Activated CD4-positive, alpha-beta T cell treated with anti-CD3 and anti-CD28 coated beads, Interleukin-2, Interleukin-6, amounts not matched to agents 100 ng/mL and 50 ng/mL, durations not matched to agents 16 hours and 8 hours (primary cell): Measurements from ENCODE around the gene CYP3A5.
"Not testable (repeated sequence)": the region's sequence is repeated elsewhere in the genome, so short reads cannot be mapped to it uniquely, and the experiment has no call there.

Source experiments
- DNase-seq: peaks from one replicate; pipeline ENCODE4 v3.0.0-alpha.2; 2020

The CYP3A5 gene

GRCh38 chr7:99679400-99680191 lies at the start of gene CYP3A5:
Gene CYP3A5 (minus strand): TSS chr7:99679996. CDS start chr7:99679896, 100 bp downstream.
- no peak for DNase-seq

DNA sequence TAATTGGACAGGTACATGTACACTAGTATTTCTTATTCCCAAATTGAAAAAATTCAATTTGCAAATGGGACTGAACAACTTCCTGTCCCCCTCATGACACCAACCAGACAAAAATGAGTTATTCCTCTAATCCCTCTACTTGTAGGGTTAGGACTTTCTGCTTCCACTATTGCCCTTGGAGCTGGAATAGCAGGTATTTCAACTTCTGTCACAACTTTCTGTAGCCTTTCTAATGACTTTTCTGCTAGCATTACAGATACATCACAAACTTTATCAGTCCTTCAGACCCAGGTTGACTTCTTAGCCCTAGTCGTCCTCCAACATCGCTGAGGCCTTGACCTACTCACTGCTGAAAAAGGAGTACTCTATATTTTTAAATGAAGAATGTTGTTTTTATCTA lies 48.8 kb upstream of the CYP3A5 start:
- DNase-seq: no peak

DNA sequence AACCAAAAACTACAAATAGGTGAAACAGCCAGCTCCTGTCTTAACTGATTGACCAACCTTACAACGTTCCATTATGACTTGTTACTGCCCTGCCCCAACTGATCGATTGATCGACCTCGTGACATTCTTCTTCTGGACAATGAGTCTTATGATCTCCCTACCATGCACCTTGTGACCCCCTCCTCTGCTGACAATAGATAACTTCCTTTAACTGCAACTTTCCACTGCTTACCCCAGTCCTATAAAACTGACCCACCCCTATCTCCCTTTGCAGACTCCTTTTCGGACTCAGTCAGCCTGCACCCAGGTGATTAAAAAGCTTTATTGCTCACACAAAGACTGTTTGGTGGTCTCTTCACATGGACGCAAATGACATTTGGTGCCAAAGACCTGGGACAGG lies 43.4 kb upstream of the CYP3A5 start:
- not testable (repeated sequence) for DNase-seq

DNA sequence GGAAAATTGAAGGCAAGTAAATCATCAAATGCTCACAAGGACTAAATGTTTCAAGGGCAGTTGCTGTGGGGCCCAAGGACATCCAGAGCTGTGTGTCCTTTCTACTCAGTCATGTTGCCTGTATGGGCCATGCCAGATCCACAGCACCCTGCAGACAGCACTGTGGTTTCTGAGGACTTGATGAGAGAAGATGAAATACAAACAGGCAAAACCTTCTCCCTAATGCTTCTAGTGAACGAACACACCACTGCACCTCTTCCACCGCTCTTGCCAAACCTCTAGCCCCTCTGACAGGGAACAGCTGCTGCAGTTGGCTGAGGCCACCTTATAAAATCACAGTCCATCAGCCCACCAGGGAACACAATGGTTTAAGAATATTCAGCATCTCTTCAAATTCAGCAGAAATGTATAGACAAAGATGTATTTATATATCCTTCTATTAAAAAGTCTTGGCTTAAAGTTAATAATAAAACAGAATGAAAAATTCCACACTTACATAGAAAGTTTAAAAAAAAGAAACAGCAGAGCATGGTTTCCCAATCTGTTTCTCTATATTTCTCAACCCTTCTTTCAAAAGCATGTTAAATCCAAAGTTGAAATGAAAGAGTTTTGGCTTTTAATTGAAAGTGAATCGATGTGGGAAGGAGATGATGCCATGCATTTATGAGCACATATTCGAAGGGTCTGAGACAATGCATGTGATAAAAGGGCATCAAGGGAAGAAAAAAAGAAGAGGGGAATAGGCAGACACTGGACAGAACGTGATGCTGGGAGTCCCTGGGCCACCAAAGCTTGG lies 41.2 kb upstream of the CYP3A5 start:
- no peak for DNase-seq

DNA sequence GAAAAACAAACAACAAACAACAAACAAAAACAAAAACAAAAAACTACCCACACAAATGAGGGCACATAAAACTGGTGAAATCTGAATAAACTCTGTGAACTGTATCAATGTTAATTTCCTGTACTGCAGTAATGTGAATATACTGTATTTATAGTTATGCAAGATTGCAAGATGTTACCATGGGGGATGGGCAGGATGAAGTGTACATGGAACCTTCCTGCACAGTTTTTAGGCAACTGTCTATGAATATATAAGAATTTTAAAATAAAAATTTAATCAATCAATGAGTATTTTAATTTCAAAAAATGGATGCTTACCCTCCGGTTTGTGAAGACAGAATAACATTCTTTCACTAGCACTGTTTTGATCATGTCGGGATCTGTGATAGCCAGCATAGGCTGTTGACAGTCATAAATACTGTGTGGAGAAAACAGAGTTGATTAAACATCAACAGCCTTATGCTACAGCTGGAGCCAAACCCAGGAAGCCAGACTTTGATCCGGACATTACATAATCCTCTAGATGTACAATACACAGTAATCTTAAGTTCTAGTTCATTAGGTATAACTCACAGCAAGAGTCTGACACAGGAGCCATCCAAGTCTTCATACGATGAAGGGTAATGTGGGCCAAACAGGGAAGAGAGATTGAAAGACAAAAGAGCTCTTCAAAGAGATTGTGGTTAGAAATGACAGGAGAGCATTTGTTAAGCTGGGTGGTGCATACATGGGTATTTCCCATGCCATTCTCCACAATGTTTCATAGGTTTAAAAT lies 40.4 kb upstream of the CYP3A5 start:
- no peak for DNase-seq

DNA sequence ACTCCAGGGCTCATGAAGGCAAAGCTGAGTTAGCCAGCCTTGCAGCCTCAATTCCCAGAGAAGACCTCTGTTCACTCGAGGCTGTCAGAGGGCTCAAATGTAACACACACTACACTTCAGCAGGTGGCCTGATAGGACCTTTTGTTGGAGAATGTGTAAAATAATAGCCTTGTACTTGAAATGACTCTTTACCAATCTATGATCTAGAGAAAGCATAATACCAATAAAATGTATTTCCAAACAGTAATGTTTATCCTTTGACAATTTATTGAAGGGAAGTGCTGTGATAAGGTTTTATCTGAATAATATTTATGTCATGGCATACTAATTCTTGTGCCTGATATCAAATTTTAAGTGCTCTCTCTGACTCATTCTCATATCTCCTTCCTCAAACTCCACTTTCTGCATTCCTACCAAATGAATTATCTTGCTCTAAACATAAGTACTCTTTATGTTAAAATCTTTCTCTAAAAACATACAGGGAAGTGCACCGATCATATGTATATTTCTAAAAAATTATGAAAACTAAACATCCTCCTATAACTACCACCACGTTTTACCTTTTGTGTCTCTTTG lies 34.3 kb upstream of the CYP3A5 start:
- no peak for DNase-seq

DNA sequence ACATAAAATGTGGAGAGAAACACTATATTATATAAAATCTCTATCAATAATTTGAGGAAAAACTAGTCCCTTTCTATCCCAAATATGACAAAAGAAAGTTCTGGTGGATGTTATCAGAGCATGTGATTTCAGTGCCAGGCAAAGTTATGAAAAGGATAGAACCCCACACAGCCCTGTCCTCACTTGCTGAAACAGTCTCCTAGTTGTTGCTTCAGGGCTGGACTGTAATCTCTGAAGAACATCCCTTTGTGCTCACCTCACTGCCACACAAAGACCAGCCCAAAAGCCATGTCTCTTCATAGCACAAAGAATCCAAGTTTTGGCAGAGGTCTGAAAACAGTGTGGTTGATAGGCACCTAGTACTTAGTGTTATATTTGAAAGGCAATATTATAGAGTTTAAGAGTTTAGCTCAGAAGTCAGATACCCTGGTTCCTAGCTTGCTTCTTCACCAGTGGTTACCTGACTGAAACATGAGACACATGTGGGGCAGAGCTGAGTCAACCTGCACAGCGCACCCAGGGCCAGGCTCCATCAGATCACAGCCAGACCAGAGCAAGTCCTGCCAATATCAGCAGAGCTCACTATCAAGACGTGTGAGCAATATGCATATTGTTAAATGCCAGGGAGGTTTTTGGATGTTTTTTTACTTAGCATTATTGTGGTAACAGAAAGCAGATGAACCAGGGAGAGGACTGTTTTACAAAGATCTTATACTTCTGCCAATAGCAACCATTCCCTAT lies 30.2 kb upstream of the CYP3A5 start:
- no peak for DNase-seq

- DNase-seq: no peak
Measured at GRCh38 chr7:99709260-99709659, 29.5 kb upstream of the CYP3A5 start.

DNA sequence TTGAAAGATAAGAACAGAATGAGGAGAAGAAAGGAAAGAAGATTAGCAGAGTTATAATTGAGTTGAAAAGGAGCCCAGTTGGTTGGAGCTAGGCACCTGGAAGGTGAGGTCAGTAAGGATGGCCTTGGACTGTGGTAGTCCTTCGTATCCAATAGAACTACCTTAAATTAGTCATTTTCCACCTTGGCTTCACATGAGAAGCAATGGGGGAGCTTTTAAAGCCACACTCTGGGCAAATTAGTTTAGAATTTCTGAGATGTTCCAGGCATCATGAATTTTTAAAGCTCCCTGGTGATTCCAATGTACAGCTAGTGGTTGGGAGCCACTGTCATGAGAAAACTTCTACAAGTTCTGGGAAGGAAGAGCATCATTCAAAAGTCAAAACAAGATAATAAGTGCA lies 27.3 kb upstream of the CYP3A5 start:
- DNase-seq: no peak

DNA sequence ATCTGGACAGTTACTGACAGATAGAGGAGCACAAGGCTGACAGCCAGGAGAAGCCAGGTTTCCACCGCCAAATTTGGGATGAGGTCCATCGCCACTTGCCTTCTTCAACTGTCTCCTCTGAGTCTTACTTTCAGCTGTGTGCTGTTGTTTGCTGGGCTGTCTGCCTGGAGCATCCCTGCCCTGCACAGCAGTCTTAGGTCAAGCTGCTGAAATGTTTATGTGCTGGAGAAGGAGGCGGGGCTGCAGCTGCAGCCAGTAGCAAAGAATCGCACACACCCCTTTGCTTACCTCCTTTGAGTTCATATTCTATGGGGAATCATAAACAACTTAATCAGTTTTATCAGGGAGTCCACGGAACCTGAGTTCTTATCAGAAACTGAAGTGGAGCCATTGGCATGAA lies 20.1 kb upstream of the CYP3A5 start:
- no peak for DNase-seq

GRCh38 chr7:99698867-99699730 lies 19.3 kb upstream of the CYP3A5 start:
- DNase-seq: not testable (repeated sequence)

DNA sequence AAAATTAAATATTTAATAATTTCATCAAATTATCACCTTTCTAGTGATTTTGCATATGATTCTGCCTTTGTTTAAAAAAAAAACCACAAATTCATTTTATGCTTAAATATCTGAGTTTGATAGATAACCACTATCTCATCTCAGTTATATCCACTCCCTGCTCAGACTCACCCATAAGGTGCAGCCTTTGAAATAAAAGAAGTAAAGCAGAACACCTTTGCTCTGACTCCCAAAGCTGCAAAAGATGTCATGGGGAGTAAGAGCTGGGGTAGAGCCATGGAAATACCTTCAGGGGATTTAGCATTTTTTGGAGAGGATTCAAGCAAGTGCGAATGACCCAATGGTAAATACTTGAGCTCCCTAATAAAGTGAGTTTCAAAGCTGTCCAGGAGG lies 15.1 kb upstream of the CYP3A5 start:
- DNase-seq: no peak

DNA sequence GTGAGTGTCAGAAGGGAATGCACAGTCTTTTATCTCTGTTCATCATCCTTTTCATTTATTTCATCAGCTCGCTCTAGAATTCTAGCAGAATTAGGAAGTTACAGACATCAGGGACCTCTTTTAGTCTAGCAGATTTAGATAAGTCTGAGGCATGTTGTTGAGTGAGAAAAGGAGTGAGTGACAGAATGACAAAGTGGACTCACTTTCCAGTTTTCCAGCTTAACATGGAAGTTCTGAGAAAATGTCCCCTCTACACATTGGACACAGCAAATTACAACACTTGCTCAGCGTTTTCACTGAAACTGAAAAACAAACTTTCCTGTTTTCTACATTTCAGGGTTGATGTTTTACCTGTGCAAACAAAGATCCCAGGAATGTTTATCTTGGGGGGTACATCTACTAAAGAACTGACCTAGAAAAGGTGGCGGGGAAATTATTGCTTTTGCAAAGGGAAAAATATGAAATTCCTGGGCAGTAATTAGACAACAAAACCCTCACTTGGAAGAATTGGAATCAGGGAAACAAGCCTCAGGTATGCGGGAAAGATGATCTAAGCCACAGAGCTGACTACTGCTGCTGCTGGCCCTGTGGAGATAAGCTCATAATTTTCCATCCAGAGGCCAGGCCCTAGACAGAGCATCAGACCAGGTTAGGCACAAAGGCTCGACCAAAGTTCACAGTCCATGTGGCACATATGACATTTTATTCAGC lies 14.6 kb upstream of the CYP3A5 start:
- no peak for DNase-seq

- no peak for DNase-seq
Measured at GRCh38 chr7:99693427-99694200, 13.8 kb upstream of the CYP3A5 start.

GRCh38 chr7:99693100-99693426 lies 13.3 kb upstream of the CYP3A5 start:
- DNase-seq: no peak

- not testable (repeated sequence) for DNase-seq
Measured at GRCh38 chr7:99692563-99692962, 12.8 kb upstream of the CYP3A5 start.

DNA sequence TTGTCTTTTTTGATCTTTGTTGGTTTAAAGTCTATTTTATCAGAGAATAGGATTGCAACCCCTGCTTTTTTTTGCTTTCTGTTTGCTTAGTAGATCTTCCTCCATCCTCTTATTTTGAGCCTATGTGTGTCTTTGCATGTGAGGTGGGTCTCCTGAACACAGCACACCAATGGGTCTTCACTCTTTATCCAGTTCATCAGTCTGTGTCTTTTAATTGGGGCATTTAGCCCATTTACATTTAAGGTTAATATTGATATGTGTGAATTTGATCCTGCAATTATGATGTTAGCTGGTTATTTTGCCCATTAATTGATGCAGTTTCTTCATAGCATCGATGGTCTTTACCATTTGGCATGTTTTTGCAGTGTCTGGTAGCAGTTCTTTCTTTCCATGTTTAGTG lies 11.9 kb upstream of the CYP3A5 start:
- DNase-seq: not testable (repeated sequence)

DNA sequence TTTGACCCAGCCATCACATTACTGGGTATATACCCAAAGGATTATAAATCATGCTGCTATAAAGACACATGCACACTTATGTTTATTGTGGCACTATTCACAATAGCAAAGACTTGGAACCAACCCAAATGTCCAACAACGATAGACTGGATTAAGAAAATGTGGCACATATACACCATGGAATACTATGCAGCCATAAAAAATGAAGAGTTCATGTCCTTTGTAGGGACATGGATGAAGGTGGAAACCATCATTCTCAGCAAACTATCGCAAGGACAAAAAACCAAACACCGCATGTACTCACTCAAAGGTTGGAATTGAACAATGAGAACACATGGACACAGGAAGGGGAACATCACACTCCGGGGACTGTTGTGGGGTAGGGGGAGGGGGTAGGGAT lies 11.1 kb upstream of the CYP3A5 start:
- DNase-seq: not testable (repeated sequence)

- not testable (repeated sequence) for DNase-seq
Measured at GRCh38 chr7:99685871-99686608, 6.2 kb upstream of the CYP3A5 start.
